Central memory CD8-positive, alpha-beta T cell (primary cell): ENCODE data around the gene NEURL1.
"Not testable (repeated sequence)": the region's sequence is repeated elsewhere in the genome, so short reads cannot be mapped to it uniquely, and the experiment has no call there.

Source experiments
- ATAC-seq: fragments of 150-1000 bp; cut with Tn5 transposase; replicated peaks from 2 replicates; pipeline ENCODE4 v1.10.0; 2022; ENCODE audit warnings: mild to moderate bottlenecking, moderate FRiP score, moderate number of reproducible peaks; ENCODE audit not compliant: poor library complexity, severe bottlenecking; ENCODE audit errors: extremely low read depth
- DNase-seq, 2 donors: peaks; one replicate each; pipeline ENCODE4 v3.0.0; 2021; ENCODE audit warnings: low spot score in 2 of 2
- H3K27ac Mint-ChIP-seq: one replicate; pipeline ENCODE4 v1.8.0; 2022; ENCODE audit warnings: low read depth, mild to moderate bottlenecking, moderate library complexity, mixed read lengths
- H3K27me3 Mint-ChIP-seq: one replicate; pipeline ENCODE4 v1.8.0; 2022; ENCODE audit warnings: mixed read lengths
- H3K36me3 Mint-ChIP-seq: one replicate; pipeline ENCODE4 v1.8.0; 2022; ENCODE audit warnings: mild to moderate bottlenecking, moderate library complexity, mixed read lengths; ENCODE audit not compliant: insufficient read depth
- H3K4me1 Mint-ChIP-seq: one replicate; pipeline ENCODE4 v1.8.0; 2022; ENCODE audit warnings: mixed read lengths
- H3K4me3 Mint-ChIP-seq: one replicate; pipeline ENCODE4 v1.8.0; 2022; ENCODE audit warnings: mild to moderate bottlenecking, moderate library complexity, mixed read lengths
- H3K9me3 Mint-ChIP-seq: one replicate; pipeline ENCODE4 v1.8.0; 2022; ENCODE audit warnings: mixed read lengths

Gene NEURL1

GRCh38 chr10:103469201-103469600 lies 24.3 kb upstream of the NEURL1 start:
- Mint-ChIP-seq H3K4me3 (no peak overlapping the region), H3K27me3 (no peaks in the 10 kb centered on the region), H3K9me3 (no peaks in the 10 kb centered on the region), H3K36me3 (peaks cover 3% of the 10 kb centered on the region), H3K4me1 (peaks cover 42% of the 10 kb centered on the region), H3K27ac (peak overlapping the region; percentile 3)
- ATAC-seq (no peak), DNase-seq (no peak)

- H3K9me3 Mint-ChIP-seq, result no peaks in the 10 kb centered on the region
- H3K4me1 Mint-ChIP-seq, result peaks cover 42% of the 10 kb centered on the region
- no peaks in the 10 kb centered on the region for H3K27me3 Mint-ChIP-seq
- DNase-seq, result peak; percentile 37 to 63
- ATAC-seq, result peak; percentile 93
- H3K27ac Mint-ChIP-seq, result peak overlapping the region; percentile 79
- peaks cover 3% of the 10 kb centered on the region for H3K36me3 Mint-ChIP-seq
- peak overlapping the region; percentile 62 for H3K4me3 Mint-ChIP-seq
These were observed 22.5 kb upstream of the NEURL1 start for GRCh38 chr10:103470761-103471653.

DNA sequence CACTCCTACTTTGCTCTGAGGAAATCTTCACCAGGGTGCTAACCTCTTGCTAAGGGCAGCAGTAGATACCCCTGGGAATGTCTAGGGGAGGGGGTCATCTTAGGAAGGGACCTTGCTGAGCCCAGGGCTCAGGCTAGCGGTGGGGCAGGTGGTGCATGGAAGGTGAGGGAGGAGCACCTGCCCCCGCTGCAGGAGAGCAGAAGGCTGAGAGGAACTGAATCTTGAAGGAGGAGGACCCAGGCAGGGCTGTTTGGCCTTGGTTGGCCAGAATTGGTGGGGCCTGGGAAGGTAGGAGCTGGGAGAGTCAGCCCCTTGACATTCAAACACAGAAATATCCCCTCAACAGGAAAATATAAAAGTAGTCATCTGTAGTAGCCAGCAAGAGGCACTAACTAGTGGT lies 21.5 kb upstream of the NEURL1 start:
- peak overlapping the region; percentile 62 for H3K4me3 Mint-ChIP-seq
- ATAC-seq, result no peak
- H3K4me1 Mint-ChIP-seq, result peaks cover 37% of the 10 kb centered on the region

DNA sequence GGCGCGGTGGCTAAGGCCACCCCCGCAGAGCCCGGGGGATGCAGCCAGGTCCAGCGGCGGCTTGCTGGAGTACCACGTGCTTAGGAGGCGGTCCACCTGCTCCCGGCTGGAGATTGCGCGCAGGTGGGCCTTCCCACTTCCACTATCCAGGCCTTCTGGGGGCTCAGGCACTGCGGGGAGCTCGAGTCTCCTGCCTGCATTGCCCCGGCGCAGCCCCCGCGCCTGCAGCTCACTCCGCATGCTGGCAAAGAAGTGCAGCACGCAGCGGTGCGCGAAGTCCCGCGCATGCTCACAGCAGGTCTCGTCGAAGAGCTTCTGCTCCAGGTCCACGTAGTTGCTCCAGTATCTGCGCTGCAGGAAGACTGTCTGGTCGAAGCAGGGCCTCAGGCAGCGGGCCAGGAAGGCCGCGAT lies 20.2 kb upstream of the NEURL1 start:
- DNase-seq (no peak), ATAC-seq (no peak)
- no peak overlapping the region for H3K4me3 Mint-ChIP-seq
- no peaks in the 10 kb centered on the region for H3K27me3 Mint-ChIP-seq
- peaks cover 2% of the 10 kb centered on the region for H3K36me3 Mint-ChIP-seq
- peaks cover 31% of the 10 kb centered on the region for H3K4me1 Mint-ChIP-seq
- H3K9me3 Mint-ChIP-seq, result no peaks in the 10 kb centered on the region
- no peak overlapping the region for H3K27ac Mint-ChIP-seq

More for the DNA sequence above, 21.5 kb upstream of the NEURL1 start:
- Mint-ChIP-seq H3K27me3 (no peaks in the 10 kb centered on the region), H3K36me3 (peaks cover 3% of the 10 kb centered on the region), H3K27ac (peak overlapping the region; percentile 79), H3K9me3 (no peaks in the 10 kb centered on the region)
- no peak for DNase-seq

GRCh38 chr10:103474077-103474476 lies 19.4 kb upstream of the NEURL1 start:
- H3K27ac Mint-ChIP-seq, result no peak overlapping the region
- DNase-seq, result no peak
- H3K27me3 Mint-ChIP-seq, result no peaks in the 10 kb centered on the region
- no peak for ATAC-seq
- H3K9me3 Mint-ChIP-seq, result no peaks in the 10 kb centered on the region
- H3K4me1 Mint-ChIP-seq, result peaks cover 31% of the 10 kb centered on the region
- H3K36me3 Mint-ChIP-seq, result peaks cover 2% of the 10 kb centered on the region
- no peak overlapping the region for H3K4me3 Mint-ChIP-seq

DNA sequence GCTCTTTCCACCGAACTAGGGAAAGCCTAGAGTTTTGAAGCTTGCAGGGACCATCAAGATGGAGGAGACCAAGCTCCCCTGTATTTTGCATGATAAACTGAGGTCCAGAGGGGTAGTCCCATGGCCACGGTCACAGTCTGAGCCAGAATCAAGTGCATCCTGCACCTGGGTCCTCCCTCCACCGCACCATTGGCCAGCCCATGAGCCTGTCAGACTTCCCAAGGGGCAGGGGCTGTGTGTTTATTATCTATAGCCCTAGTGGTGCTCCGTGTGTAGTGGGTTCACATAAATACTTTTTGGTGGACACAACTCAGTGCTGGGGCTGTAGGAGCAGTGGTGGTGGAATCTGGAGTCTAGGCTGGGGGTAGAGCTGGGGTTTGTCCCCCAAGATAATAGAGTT lies 18.1 kb upstream of the NEURL1 start:
- DNase-seq (no peak), ATAC-seq (no peak)
- Mint-ChIP-seq H3K4me1 (peaks cover 17% of the 10 kb centered on the region), H3K9me3 (no peaks in the 10 kb centered on the region), H3K27ac (no peak overlapping the region), H3K27me3 (no peaks in the 10 kb centered on the region), H3K4me3 (no peak overlapping the region), H3K36me3 (peaks cover 2% of the 10 kb centered on the region)

- Mint-ChIP-seq H3K36me3 (no peaks in the 10 kb centered on the region), H3K27ac (no peak overlapping the region)
These were observed 17.3 kb upstream of the NEURL1 start for GRCh38 chr10:103476046-103476768.

DNA sequence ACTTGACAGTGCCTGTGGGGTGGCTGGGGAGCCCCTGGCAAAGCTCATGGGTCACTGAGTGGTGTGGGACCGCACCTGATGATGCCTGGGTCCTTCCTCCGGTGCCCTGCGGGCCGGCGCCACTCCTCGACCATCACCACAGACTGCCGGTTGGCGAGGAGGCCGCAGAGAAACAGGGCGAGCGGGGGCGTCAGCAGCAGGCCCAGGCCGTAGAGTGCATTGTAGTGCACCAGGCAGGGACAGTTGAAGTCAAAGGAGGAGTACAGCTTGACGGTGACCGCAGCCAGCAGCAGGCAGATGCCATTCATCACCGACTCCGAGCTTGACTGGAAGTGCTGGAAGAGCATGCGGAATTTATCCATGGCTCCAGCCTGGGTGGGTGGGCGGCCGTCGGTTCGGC lies 14.8 kb upstream of the NEURL1 start:
- H3K4me3 Mint-ChIP-seq, result no peak overlapping the region

More at GRCh38 chr10:103476046-103476768, 17.3 kb upstream of the NEURL1 start:
- no peaks in the 10 kb centered on the region for H3K27me3 Mint-ChIP-seq
- ATAC-seq, result no peak
- peaks cover 10% of the 10 kb centered on the region for H3K4me1 Mint-ChIP-seq
- DNase-seq, result no peak
- no peak overlapping the region for H3K4me3 Mint-ChIP-seq
- no peaks in the 10 kb centered on the region for H3K9me3 Mint-ChIP-seq

GRCh38 chr10:103479135-103479534 lies 14.4 kb upstream of the NEURL1 start, which contains the start of gene CALHM3:
Gene CALHM3 (minus strand): TSS chr10:103479240. CDS start chr10:103479032, 208 bp downstream.
- H3K4me1 Mint-ChIP-seq, result peaks cover 7% of the 10 kb centered on the region
- DNase-seq, result no peak
- H3K36me3 Mint-ChIP-seq, result no peaks in the 10 kb centered on the region
- H3K9me3 Mint-ChIP-seq, result no peaks in the 10 kb centered on the region
- no peaks in the 10 kb centered on the region for H3K27me3 Mint-ChIP-seq
- H3K4me3 Mint-ChIP-seq, result no peak within 1 kb of the TSS
- H3K27ac Mint-ChIP-seq, result no peak within 1 kb of the TSS
- ATAC-seq, result no peak

More for the DNA sequence above, 14.8 kb upstream of the NEURL1 start:
- Mint-ChIP-seq H3K36me3 (no peaks in the 10 kb centered on the region), H3K4me1 (peaks cover 7% of the 10 kb centered on the region), H3K27ac (no peak overlapping the region), H3K9me3 (no peaks in the 10 kb centered on the region), H3K27me3 (no peaks in the 10 kb centered on the region)
- ATAC-seq (no peak), DNase-seq (no peak)

- no peak for ATAC-seq
- Mint-ChIP-seq H3K27ac (no peak overlapping the region), H3K27me3 (no peaks in the 10 kb centered on the region), H3K4me3 (no peak overlapping the region), H3K9me3 (no peaks in the 10 kb centered on the region), H3K4me1 (peaks cover 7% of the 10 kb centered on the region), H3K36me3 (no peaks in the 10 kb centered on the region)
- no peak for DNase-seq
These were observed 13.0 kb upstream of the NEURL1 start for GRCh38 chr10:103480521-103480920.

DNA sequence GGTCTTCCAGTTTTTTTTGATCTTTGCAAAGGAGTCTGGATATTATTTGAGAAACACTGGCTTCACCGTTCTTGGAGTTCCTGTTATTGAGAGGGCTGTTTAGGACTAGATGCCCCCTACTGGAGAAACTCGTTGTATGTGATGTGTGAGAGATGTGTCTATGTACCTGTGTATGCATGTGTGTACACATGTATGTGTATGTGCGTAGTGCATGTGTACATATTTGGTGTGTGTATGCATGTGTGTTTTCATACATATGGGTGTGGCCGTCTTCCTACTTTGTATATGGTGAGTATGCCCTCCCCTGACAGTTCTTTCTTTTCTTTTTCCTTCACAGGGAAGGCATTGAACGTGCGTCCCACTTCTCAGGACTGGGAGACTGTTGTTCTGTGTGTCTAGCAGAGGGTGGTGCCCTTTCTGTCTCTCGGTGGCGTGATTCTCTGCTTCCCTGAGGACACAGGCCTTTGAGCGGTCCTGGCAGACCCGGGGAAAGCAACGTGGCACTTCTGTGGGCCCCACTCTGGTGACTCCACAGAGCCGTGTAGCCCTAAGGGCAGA lies 11.5 kb upstream of the NEURL1 start:
- ATAC-seq, result peak; percentile 67
- Mint-ChIP-seq H3K36me3 (no peaks in the 10 kb centered on the region), H3K27me3 (no peaks in the 10 kb centered on the region), H3K9me3 (no peaks in the 10 kb centered on the region), H3K4me1 (peaks cover 7% of the 10 kb centered on the region), H3K4me3 (no peak overlapping the region), H3K27ac (no peak overlapping the region)
- peak in 1 of 2 donors; percentile 24 for DNase-seq

GRCh38 chr10:103486635-103487409 lies 6.7 kb upstream of the NEURL1 start:
- H3K36me3 Mint-ChIP-seq, H3K27me3 Mint-ChIP-seq, ATAC-seq, H3K27ac Mint-ChIP-seq, H3K4me3 Mint-ChIP-seq, H3K9me3 Mint-ChIP-seq, DNase-seq: not testable (repeated sequence)
- peaks cover 15% of the 10 kb centered on the region for H3K4me1 Mint-ChIP-seq
